MM.1S (cell line): ENCODE measurements around the gene PARVA.

Experiments used
- DNase-seq: peaks from one replicate; pipeline ENCODE4 v3.0.0-alpha.2; 2015
- H2AFZ ChIP-seq: fragments of 300-600 bp; sonication (generic); 2 replicates; pipeline ENCODE4 v1.6.0; 2016; ENCODE audit warnings: antibody characterized with exemption, low read length
- H3F3A ChIP-seq: fragments of 300-600 bp; sonication (generic); 2 replicates; pipeline ENCODE4 v1.6.1; 2016; ENCODE audit warnings: mild to moderate bottlenecking, antibody characterized with exemption, low read length, moderate library complexity, mixed read lengths; ENCODE audit not compliant: insufficient read depth
- H3K27ac ChIP-seq: fragments of 300-600 bp; sonication (generic); 2 replicates; pipeline ENCODE4 v1.5.1; 2016; ENCODE audit warnings: mild to moderate bottlenecking, low read length
- H3K27me3 ChIP-seq: fragments of 300-600 bp; sonication (generic); replicated peaks from 2 replicates; pipeline ENCODE4 v1.6.0; 2016; ENCODE audit warnings: low read length; ENCODE audit not compliant: insufficient read depth
- H3K36me3 ChIP-seq: fragments of 300-600 bp; sonication (generic); replicated peaks from 2 replicates; pipeline ENCODE4 v1.6.1; 2016; ENCODE audit warnings: mild to moderate bottlenecking, low read length, mixed read lengths; ENCODE audit not compliant: insufficient read depth
- H3K4me1 ChIP-seq: fragments of 300-600 bp; sonication (generic); 2 replicates; pipeline ENCODE4 v1.6.1; 2016; ENCODE audit warnings: low read length, mixed read lengths
- H3K4me2 ChIP-seq: fragments of 300-600 bp; sonication (generic); 2 replicates; pipeline ENCODE4 v1.6.0; 2016; ENCODE audit warnings: low read depth, low read length
- H3K4me3 ChIP-seq: fragments of 300-600 bp; sonication (generic); 2 replicates; pipeline ENCODE4 v1.5.1; 2016; ENCODE audit warnings: low read length, mixed read lengths
- H3K79me2 ChIP-seq: fragments of 300-600 bp; sonication (generic); 2 replicates; pipeline ENCODE4 v1.6.1; 2016; ENCODE audit warnings: mixed run types, low read length, mixed read lengths
- H3K9ac ChIP-seq: fragments of 300-600 bp; sonication (generic); 2 replicates; pipeline ENCODE4 v1.6.1; 2016; ENCODE audit warnings: low read length, mixed read lengths
- H3K9me2 ChIP-seq: fragments of 300-600 bp; sonication (generic); replicated peaks from 2 replicates; pipeline ENCODE4 v1.6.1; 2016; ENCODE audit warnings: mild to moderate bottlenecking, low read length, mixed read lengths; ENCODE audit not compliant: insufficient read depth
- H3K9me3 ChIP-seq: fragments of 300-600 bp; sonication (generic); replicated peaks from 2 replicates; pipeline ENCODE4 v1.6.1; 2016; ENCODE audit warnings: mild to moderate bottlenecking, low read length, mixed read lengths; ENCODE audit not compliant: insufficient read depth
- H4K20me1 ChIP-seq: fragments of 300-600 bp; sonication (generic); 2 replicates; pipeline ENCODE4 v1.6.1; 2016; ENCODE audit warnings: mild to moderate bottlenecking, low read length, moderate library complexity, mixed read lengths; ENCODE audit not compliant: insufficient read depth
- CTCF ChIP-seq: fragments of 300-600 bp; sonication (generic); IDR thresholded peaks from 2 replicates; pipeline ENCODE4 v1.5.1; 2016; ENCODE audit warnings: antibody characterized with exemption, low read length, mixed read lengths
- EZH2 ChIP-seq: fragments of 300-600 bp; sonication (generic); optimal IDR thresholded peaks from 2 replicates; pipeline ENCODE3; 2017; ENCODE audit warnings: low read depth, mild to moderate bottlenecking, antibody characterized with exemption, low read length, mixed read lengths
- EZH2phosphoT487 ChIP-seq: fragments of 300-600 bp; sonication (generic); IDR thresholded peaks from 2 replicates; pipeline ENCODE4 v1.6.1; 2018; ENCODE audit warnings: antibody characterized with exemption, low read length

PARVA gene

DNA sequence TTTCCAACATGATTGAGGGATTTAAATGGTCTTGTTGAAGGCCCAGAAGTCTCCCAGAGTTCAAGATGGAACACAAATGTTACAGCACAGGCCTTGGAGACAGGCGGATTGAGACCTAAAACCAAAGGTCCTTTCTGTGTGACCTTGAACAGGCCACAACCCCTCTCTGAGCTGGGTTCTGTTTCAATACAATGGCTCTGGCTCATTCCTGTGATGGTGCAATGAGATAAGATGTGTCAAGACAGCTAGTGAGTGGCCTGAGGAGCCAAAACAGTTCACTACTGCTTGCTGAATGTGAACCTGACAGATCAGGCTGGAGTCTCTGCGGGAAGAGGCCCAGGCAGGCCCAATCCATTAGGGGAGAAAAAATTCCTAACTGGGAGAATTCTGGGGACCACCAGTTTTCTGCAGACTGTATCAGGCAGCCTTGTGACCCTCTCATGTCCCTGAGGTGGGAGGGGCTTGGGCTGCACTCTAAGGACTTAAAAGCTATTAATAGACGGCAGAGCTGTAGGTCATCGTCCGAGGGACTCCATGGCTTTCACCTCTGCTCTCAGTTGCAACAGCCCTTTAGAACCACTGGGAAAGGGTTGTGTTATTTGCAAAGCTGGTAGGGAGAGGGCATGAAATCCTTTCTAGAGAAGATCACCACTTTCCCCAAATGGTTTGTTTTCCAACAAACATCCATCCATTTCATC lies 170.7 kb downstream of the PARVA start:
- no peaks in the 10 kb centered on the region for H4K20me1 ChIP-seq
- H3K4me2 ChIP-seq, result no peak overlapping the region
- no peaks in the 10 kb centered on the region for H3K36me3 ChIP-seq
- H3K4me3 ChIP-seq, result no peak overlapping the region
- DNase-seq, result no peak
- H2AFZ ChIP-seq, result no peak overlapping the region
- no peaks in the 10 kb centered on the region for H3F3A ChIP-seq
- H3K9me2 ChIP-seq, result no peaks in the 10 kb centered on the region
- no peaks in the 10 kb centered on the region for H3K4me1 ChIP-seq
- H3K27me3 ChIP-seq, result no peaks in the 10 kb centered on the region
- H3K9me3 ChIP-seq, result no peaks in the 10 kb centered on the region
- no peak overlapping the region for H3K9ac ChIP-seq
- TF ChIP-seq EZH2 (no peak), CTCF (no peak), EZH2phosphoT487 (no peak)
- H3K79me2 ChIP-seq, result no peaks in the 10 kb centered on the region
- H3K27ac ChIP-seq, result no peak overlapping the region

DNA sequence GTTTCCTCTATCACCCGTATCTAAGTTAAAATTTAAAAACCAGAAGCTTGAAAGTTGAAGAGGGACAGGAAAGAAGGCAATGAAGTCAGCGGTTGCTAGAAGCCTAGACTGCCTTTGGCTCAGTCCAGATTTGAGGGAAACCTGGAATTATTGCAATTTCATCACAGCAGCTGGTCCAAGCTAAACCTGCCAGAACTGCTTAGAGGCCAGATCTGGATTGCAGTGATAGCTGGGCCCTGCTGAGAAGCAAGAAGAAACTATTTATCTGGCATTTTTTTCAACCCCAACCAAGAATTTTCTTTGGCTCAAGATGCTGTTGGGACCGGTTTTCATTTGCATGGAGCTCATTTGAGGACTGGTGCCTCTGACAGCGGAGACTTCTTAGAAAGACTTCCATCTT lies 175.3 kb downstream of the PARVA start:
- no peaks in the 10 kb centered on the region for H3K4me1 ChIP-seq
- H3K4me3 ChIP-seq, result no peak overlapping the region
- H3K4me2 ChIP-seq, result no peak overlapping the region
- no peaks in the 10 kb centered on the region for H3K9me2 ChIP-seq
- no peaks in the 10 kb centered on the region for H3K27me3 ChIP-seq
- no peaks in the 10 kb centered on the region for H4K20me1 ChIP-seq
- H2AFZ ChIP-seq, result no peak overlapping the region
- DNase-seq, result no peak
- TF ChIP-seq EZH2phosphoT487, result no peak
- no peak for TF ChIP-seq EZH2
- H3K9me3 ChIP-seq, result no peaks in the 10 kb centered on the region
- no peaks in the 10 kb centered on the region for H3F3A ChIP-seq
- no peaks in the 10 kb centered on the region for H3K36me3 ChIP-seq
- no peak overlapping the region for H3K9ac ChIP-seq
- H3K79me2 ChIP-seq, result no peaks in the 10 kb centered on the region
- no peak overlapping the region for H3K27ac ChIP-seq

- Histone ChIP-seq H3K9me2 (no peaks in the 10 kb centered on the region), H3F3A (no peaks in the 10 kb centered on the region), H3K27ac (no peak overlapping the region), H3K9me3 (no peaks in the 10 kb centered on the region), H4K20me1 (no peaks in the 10 kb centered on the region), H3K36me3 (no peaks in the 10 kb centered on the region), H3K4me1 (no peaks in the 10 kb centered on the region), H3K4me2 (no peak overlapping the region), H3K79me2 (no peaks in the 10 kb centered on the region), H3K9ac (no peak overlapping the region), H2AFZ (no peak overlapping the region), H3K27me3 (no peaks in the 10 kb centered on the region), H3K4me3 (no peak overlapping the region)
- no peak for DNase-seq
- no peak for TF ChIP-seq CTCF
- TF ChIP-seq EZH2phosphoT487, result no peak
- no peak for TF ChIP-seq EZH2
Measured at GRCh38 chr11:12554122-12554521, 176.8 kb downstream of the PARVA start.

GRCh38 chr11:12556155-12556554 lies 178.8 kb downstream of the PARVA start:
- TF ChIP-seq EZH2phosphoT487 (no peak), CTCF (no peak), EZH2 (no peak)
- H3K27me3 ChIP-seq, result no peaks in the 10 kb centered on the region
- H4K20me1 ChIP-seq, result no peaks in the 10 kb centered on the region
- H3K4me2 ChIP-seq, result no peak overlapping the region
- H3F3A ChIP-seq, result no peaks in the 10 kb centered on the region
- H3K79me2 ChIP-seq, result no peaks in the 10 kb centered on the region
- H3K9me3 ChIP-seq, result no peaks in the 10 kb centered on the region
- H3K4me1 ChIP-seq, result no peaks in the 10 kb centered on the region
- no peak overlapping the region for H2AFZ ChIP-seq
- no peak for DNase-seq
- H3K27ac ChIP-seq, result no peak overlapping the region
- H3K9me2 ChIP-seq, result no peaks in the 10 kb centered on the region
- no peaks in the 10 kb centered on the region for H3K36me3 ChIP-seq
- H3K4me3 ChIP-seq, result no peak overlapping the region
- no peak overlapping the region for H3K9ac ChIP-seq
